DMS114 treated with DMSO at 0.1 percent for 48 hours (cell line): ENCODE data around the gene ZFHX3.

ENCODE experiments used
- DNase-seq: peaks from one replicate; lab custom pipeline; 2025; ENCODE audit not compliant: unreplicated experiment; lab: John Stamatoyannopoulos, UW

The ZFHX3 gene

DNA sequence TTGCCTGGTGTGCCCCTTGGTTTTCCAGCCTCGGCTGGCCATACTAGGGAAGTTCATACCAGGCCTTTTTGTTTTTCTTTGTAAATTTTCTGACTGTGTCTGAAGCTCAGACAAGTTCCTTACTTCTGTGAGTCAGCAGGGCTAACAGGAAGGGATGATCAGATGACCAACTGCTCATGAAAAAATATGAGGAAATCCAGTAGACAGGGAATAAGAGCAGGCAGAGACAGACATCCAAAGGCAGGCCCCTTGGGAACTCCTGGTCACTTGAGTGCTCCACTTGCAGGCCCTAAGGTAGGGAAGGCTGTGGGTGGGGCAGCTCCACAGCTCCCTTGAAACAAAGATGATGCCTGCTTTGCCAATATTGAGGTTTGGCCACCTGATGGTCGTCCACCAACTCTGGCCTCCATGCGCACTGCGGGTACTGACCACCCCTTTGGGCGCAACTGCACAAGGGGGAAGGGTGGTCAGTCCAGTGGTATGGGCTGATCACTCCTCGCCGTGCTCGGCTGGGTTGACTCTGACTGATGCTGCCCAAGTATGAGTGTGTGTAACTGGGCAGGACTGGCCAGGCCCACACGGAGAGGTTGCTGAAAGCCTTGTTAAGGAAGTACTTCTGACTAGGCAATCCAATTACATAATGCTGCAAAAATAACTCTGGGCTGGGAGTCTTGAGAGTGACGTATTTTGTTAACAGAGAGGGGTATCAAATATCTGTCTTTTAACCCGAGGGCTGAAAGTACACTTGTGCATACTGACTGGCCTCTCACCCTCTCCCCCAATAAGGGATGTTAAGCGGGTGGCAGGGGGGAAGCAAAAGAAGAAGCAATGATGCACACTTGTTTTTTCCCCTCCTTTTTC, 20.8 kb upstream of the ZFHX3 start:
- no peak for DNase-seq

- DNase-seq = no peak
These were observed 20.0 kb upstream of the ZFHX3 start for GRCh38 chr16:73067671-73068540.

DNA sequence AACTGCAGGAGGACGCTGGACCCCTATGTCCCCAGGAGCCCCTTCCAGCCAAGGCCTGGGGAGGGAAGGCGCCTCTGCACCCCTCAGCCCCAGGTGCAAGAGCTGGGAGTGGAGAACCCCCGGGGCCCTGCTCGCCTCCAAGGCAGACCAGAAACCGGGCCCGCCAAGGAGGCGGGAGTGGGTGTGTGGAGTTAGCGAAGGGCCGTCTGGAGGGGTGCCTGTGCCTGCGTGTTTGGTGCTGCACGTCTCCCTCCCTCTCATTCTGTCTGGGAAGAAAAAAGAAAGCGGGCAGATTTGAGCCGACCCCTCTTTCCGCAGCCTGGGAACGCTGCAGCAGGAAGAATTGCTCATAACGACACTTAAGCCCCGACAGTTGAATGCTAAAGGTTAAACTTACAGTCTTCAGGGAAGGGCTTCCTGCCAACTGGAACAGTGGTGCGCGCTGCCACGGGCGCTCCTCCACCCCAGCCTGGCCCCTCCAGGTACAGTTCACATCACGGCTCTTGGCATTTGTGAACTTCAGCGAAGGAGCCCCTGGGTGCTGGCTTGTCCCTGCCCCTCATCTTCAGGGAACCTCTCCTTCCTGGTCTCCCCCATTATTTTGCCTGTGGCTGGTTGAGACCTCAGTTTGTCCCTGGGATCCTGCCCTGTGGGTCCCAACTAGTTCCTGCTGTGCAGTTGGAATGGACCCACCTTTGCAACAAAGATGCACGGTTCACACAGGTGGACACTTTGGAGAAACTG, 19.2 kb upstream of the ZFHX3 start:
- DNase-seq = no peak

GRCh38 chr16:73066331-73066926, 18.5 kb upstream of the ZFHX3 start:
- DNase-seq = no peak

GRCh38 chr16:73065632-73066330, 17.9 kb upstream of the ZFHX3 start:
- no peak for DNase-seq

DNA sequence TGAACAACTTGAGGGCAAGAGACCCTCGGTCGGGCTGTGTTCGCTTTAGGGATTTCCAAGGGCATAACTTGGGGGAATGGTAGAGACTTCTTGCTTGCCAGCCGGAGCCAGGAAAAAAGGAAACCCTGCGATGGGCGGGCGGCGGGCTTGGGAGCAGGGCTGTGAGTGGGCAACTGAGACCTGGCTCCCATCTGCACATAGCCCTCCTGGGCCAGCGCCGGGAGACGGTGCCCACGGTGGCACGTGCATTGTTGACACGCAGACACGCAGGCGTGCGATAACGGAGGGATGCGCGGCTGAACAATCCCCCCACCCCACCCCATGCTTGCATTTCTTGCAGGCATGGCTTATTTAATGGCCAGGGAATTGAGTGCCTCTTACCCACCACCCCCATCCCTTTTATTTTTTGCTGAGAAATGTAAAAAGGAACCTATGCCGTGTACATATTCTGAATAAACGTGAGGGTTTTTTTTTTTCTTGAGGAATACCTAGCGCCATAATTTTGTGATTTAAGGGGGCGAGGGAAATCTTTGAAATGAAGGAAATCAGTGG, 17.1 kb upstream of the ZFHX3 start:
- DNase-seq = no peak

- no peak for DNase-seq
These were observed 16.5 kb upstream of the ZFHX3 start for GRCh38 chr16:73064212-73064993.

DNA sequence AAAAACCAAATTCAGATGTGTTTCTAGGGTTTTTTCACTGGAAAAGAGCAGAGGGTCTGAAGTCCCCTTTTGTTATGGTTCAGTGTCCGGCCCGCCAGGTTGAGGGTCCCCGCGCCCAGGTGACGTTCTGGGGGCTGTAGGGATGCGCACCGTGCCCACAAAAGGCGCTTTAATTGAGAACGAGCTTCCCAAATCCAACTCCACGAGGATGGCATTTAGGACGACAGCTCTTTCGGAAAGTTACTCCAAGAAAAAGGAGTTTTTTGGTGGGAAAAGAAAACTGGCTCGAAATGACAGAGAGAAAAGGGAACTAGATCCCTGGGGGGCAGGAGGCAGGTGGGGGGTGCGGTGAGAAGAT, 15.9 kb upstream of the ZFHX3 start:
- DNase-seq = no peak

GRCh38 chr16:73062743-73063733, 15.1 kb upstream of the ZFHX3 start:
- DNase-seq = no peak

DNA sequence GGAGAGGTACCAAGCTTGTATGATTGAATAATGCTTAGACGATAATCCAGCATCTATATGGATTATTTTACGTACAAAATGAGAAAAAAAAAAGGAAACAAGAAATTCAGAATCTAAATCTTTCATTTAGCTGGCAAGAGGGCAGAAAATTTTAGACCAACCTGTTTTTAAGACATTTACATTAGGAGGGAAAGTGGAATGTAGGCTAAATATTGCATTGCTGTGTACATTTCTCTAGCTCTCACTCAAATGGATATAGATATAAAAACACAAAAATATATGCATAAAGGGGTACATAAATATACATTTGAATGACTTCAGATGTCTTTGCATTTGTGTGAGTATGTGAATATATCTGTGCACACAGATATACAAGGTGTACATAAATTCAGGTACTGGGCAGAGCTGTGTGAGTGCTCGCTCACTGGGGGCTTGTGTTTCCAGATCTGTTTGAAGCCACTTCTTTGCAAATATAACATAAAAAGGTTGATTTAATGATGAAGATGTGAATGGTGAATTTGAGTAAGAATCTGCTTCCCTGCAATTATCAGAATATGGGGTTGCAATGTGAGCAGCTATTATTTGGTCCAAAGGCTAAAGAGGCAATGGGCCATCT, 14.2 kb upstream of the ZFHX3 start:
- no peak for DNase-seq

DNA sequence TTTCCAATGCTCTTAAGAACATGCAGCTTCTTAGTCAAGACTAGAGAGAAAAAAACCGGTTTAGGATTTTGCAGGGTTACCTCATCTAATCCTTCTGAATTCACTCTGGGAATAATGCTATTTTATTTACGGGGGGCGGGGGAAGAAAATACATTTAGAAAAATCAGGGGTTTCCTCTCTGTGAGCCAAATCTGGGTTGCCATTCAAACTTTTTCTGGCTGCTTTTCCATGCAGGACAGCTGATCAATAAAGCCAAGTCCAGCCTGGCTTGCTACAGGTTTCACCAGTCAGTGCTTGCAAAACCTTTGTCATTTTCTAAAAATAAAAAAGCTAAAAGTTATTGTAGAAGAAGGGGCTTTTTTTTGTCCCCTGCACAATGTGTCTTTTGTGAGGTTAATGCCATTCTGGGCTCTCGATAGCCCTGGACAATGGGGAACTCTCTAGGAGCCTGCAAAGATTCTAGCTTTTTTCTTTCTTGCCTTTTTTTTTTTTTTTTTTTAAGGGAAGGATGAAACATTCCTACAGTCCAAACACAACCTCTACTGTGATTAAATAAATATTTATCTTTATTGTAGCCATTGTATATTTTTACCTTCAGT, 13.1 kb upstream of the ZFHX3 start:
- DNase-seq = no peak

DNA sequence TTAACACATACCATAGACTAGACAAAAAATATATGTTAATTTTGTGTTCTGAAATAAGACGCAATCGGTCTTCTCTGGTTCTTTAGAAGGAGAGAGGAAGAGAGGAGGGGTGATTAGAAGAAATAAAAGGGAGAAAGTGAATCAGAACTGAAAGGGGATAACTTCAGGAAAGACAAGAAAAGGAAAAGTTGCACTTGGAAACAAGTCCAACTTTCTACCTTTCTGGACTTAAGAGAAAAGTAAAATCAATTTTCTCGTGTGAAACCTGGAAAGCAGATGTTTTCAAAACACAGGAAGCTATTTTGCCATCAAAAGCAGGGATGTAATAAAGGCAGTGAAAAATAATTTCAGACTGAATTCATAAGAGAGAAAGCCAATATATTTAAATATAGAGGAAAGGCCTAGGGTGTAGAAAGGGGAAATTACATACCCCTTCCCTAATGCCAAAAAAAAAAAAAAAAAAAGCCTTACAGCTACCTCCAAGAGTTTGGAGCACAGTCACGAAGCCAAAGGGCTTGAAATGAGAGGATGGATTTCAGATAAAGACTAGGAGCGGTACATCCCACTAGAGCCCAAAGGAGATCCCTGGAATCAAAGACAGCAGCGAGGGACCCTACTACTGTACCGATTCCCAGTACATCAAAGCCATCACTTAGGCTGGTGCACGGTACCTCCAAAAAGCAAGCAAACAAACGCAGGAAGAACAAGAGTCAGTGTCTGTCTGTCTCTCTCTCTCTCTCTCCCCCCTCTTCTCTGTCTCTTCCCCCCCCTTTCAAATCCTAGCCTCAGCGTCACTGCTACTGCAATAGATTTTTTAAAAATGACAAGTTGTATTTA, 12.1 kb upstream of the ZFHX3 start:
- DNase-seq = no peak

- peak; percentile 68 for DNase-seq
These were observed 10.9 kb upstream of the ZFHX3 start for GRCh38 chr16:73058616-73059409.

GRCh38 chr16:73058221-73058615, 10.3 kb upstream of the ZFHX3 start:
- DNase-seq = no peak

GRCh38 chr16:73057291-73058210, 9.6 kb upstream of the ZFHX3 start:
- DNase-seq = no peak
